ENCODE measurements around the gene HOOK1.
"Not testable (repeated sequence)": the region's sequence is repeated elsewhere in the genome, so short reads cannot be mapped to it uniquely, and the experiment has no call there.

HOOK1 gene

GRCh38 chr1:59827055-59827643 lies 12.4 kb downstream of the HOOK1 start:
- DNase-seq = no peak

GRCh38 chr1:59828160-59828559 lies 13.4 kb downstream of the HOOK1 start:
- DNase-seq = no peak

GRCh38 chr1:59831529-59831928 lies 16.8 kb downstream of the HOOK1 start:
- DNase-seq = no peak

GRCh38 chr1:59833022-59833421 lies 18.3 kb downstream of the HOOK1 start:
- DNase-seq = no peak

- DNase-seq = no peak
Observed at GRCh38 chr1:59833991-59834390, 19.2 kb downstream of the HOOK1 start.

GRCh38 chr1:59837857-59838256 lies 23.1 kb downstream of the HOOK1 start:
- not testable (repeated sequence) for DNase-seq

GRCh38 chr1:59845091-59845490 lies 30.3 kb downstream of the HOOK1 start:
- no peak for DNase-seq

- no peak for DNase-seq
Observed at GRCh38 chr1:59846209-59846894, 31.6 kb downstream of the HOOK1 start.

GRCh38 chr1:59846895-59847282 lies 32.1 kb downstream of the HOOK1 start:
- DNase-seq = no peak

GRCh38 chr1:59852117-59852516 lies 37.4 kb downstream of the HOOK1 start:
- DNase-seq = no peak

- DNase-seq = not testable (repeated sequence)
Observed at GRCh38 chr1:59855297-59855696, 40.5 kb downstream of the HOOK1 start.

- DNase-seq = no peak
Observed at GRCh38 chr1:59856725-59857338, 42.1 kb downstream of the HOOK1 start.

GRCh38 chr1:59857679-59858354 lies 43.1 kb downstream of the HOOK1 start:
- DNase-seq = no peak

- no peak for DNase-seq
Observed at GRCh38 chr1:59866462-59866861, 51.7 kb downstream of the HOOK1 start.

GRCh38 chr1:59871746-59872145 lies 57.0 kb downstream of the HOOK1 start:
- no peak for DNase-seq

GRCh38 chr1:59877108-59877682 lies 62.4 kb downstream of the HOOK1 start:
- no peak for DNase-seq

- DNase-seq = no peak
Observed at GRCh38 chr1:59878370-59878769, 63.6 kb downstream of the HOOK1 start.

GRCh38 chr1:59879574-59879973 lies 64.8 kb downstream of the HOOK1 start:
- DNase-seq = no peak

- no peak for DNase-seq
Observed at GRCh38 chr1:59879996-59880505, 65.3 kb downstream of the HOOK1 start.

GRCh38 chr1:59880735-59881134 lies 66.0 kb downstream of the HOOK1 start:
- DNase-seq = no peak

GRCh38 chr1:59885160-59885832 lies 70.5 kb downstream of the HOOK1 start:
- no peak for DNase-seq

Measured in 8988T (cell line).